HG03045 (cell line): Measurements from ENCODE around the gene BCL11B.
"Not testable (repeated sequence)": the region's sequence is repeated elsewhere in the genome, so short reads cannot be mapped to it uniquely, and the experiment has no call there.

Experiments
- ATAC-seq: cut with Tn5 transposase; IDR thresholded peaks from one replicate; pipeline ENCODE4 v1.9.1; 2021; ENCODE audit warnings: mild to moderate bottlenecking, moderate library complexity; ENCODE audit not compliant: unreplicated experiment

BCL11B gene

GRCh38 chr14:99242238-99242637 lies 29.8 kb downstream of the BCL11B start:
- no peak for ATAC-seq

- ATAC-seq = no peak
Observed at GRCh38 chr14:99241325-99242010, 30.5 kb downstream of the BCL11B start.

- no peak for ATAC-seq
Observed at GRCh38 chr14:99240627-99241324, 31.2 kb downstream of the BCL11B start.

GRCh38 chr14:99239661-99240092 lies 32.3 kb downstream of the BCL11B start:
- no peak for ATAC-seq

- ATAC-seq = no peak
Observed at GRCh38 chr14:99238216-99238615, 33.8 kb downstream of the BCL11B start.

- no peak for ATAC-seq
Observed at GRCh38 chr14:99237288-99237687, 34.7 kb downstream of the BCL11B start.

GRCh38 chr14:99236386-99237138 lies 35.4 kb downstream of the BCL11B start:
- ATAC-seq = no peak

- ATAC-seq = no peak
Observed at GRCh38 chr14:99235582-99236320, 36.2 kb downstream of the BCL11B start.

- no peak for ATAC-seq
Observed at GRCh38 chr14:99234961-99235571, 36.9 kb downstream of the BCL11B start.

GRCh38 chr14:99234355-99234754 lies 37.6 kb downstream of the BCL11B start:
- no peak for ATAC-seq

GRCh38 chr14:99233222-99234035 lies 38.6 kb downstream of the BCL11B start:
- ATAC-seq = no peak

GRCh38 chr14:99232714-99233214 lies 39.2 kb downstream of the BCL11B start:
- ATAC-seq = no peak

- no peak for ATAC-seq
Observed at GRCh38 chr14:99231850-99232713, 39.9 kb downstream of the BCL11B start.

GRCh38 chr14:99231161-99231849 lies 40.7 kb downstream of the BCL11B start:
- ATAC-seq = no peak

- ATAC-seq = no peak
Observed at GRCh38 chr14:99230208-99231151, 41.5 kb downstream of the BCL11B start.

- no peak for ATAC-seq
Observed at GRCh38 chr14:99229654-99230207, 42.3 kb downstream of the BCL11B start.

- ATAC-seq = not testable (repeated sequence)
Observed at GRCh38 chr14:99228760-99229159, 43.2 kb downstream of the BCL11B start.
